ENCODE measurements around the gene ADARB1.

GRCh38 chr21:45120975-45121374 lies 46.6 kb downstream of the ADARB1 start:
- TF ChIP-seq, protein P1, sequence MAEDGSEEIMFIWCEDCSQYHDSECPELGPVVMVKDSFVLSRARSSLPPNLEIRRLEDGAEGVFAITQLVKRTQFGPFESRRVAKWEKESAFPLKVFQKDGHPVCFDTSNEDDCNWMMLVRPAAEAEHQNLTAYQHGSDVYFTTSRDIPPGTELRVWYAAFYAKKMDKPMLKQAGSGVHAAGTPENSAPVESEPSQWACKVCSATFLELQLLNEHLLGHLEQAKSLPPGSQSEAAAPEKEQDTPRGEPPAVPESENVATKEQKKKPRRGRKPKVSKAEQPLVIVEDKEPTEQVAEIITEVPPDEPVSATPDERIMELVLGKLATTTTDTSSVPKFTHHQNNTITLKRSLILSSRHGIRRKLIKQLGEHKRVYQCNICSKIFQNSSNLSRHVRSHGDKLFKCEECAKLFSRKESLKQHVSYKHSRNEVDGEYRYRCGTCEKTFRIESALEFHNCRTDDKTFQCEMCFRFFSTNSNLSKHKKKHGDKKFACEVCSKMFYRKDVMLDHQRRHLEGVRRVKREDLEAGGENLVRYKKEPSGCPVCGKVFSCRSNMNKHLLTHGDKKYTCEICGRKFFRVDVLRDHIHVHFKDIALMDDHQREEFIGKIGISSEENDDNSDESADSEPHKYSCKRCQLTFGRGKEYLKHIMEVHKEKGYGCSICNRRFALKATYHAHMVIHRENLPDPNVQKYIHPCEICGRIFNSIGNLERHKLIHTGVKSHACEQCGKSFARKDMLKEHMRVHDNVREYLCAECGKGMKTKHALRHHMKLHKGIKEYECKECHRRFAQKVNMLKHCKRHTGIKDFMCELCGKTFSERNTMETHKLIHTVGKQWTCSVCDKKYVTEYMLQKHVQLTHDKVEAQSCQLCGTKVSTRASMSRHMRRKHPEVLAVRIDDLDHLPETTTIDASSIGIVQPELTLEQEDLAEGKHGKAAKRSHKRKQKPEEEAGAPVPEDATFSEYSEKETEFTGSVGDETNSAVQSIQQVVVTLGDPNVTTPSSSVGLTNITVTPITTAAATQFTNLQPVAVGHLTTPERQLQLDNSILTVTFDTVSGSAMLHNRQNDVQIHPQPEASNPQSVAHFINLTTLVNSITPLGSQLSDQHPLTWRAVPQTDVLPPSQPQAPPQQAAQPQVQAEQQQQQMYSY (CRISPR knock-in tag; IDR thresholded peaks at IDR 0.05) = no peak
- TF ChIP-seq ATF6 (CRISPR knock-in tag; IDR thresholded peaks at IDR 0.05) (no peak), CTCF (IDR thresholded peaks at IDR 0.05) (no peak), ESRRA (CRISPR knock-in tag; IDR thresholded peaks at IDR 0.05; ENCODE audit: borderline replicate concordance) (no peak), ATF2 (CRISPR knock-in tag; IDR thresholded peaks at IDR 0.05; ENCODE audit: borderline replicate concordance, low read depth) (no peak), NR2C2 (CRISPR knock-in tag; IDR thresholded peaks at IDR 0.05) (no peak), CREM (CRISPR knock-in tag; IDR thresholded peaks at IDR 0.05) (no peak), MAX (CRISPR knock-in tag; IDR thresholded peaks at IDR 0.05) (no peak), ATF3 (CRISPR knock-in tag; conservative IDR thresholded peaks at IDR 0.05) (no peak), ZNF416 (CRISPR knock-in tag; IDR thresholded peaks at IDR 0.05) (no peak), RELA (CRISPR knock-in tag; IDR thresholded peaks at IDR 0.05; ENCODE audit: borderline replicate concordance) (no peak)
- TF ChIP-seq, protein P2, sequence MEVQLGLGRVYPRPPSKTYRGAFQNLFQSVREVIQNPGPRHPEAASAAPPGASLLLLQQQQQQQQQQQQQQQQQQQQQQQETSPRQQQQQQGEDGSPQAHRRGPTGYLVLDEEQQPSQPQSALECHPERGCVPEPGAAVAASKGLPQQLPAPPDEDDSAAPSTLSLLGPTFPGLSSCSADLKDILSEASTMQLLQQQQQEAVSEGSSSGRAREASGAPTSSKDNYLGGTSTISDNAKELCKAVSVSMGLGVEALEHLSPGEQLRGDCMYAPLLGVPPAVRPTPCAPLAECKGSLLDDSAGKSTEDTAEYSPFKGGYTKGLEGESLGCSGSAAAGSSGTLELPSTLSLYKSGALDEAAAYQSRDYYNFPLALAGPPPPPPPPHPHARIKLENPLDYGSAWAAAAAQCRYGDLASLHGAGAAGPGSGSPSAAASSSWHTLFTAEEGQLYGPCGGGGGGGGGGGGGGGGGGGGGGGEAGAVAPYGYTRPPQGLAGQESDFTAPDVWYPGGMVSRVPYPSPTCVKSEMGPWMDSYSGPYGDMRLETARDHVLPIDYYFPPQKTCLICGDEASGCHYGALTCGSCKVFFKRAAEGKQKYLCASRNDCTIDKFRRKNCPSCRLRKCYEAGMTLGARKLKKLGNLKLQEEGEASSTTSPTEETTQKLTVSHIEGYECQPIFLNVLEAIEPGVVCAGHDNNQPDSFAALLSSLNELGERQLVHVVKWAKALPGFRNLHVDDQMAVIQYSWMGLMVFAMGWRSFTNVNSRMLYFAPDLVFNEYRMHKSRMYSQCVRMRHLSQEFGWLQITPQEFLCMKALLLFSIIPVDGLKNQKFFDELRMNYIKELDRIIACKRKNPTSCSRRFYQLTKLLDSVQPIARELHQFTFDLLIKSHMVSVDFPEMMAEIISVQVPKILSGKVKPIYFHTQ (CRISPR knock-in tag; IDR thresholded peaks at IDR 0.05) = no peak

All from WTC11 (cell line).